HL-60 (cell line): Measurements from ENCODE around the gene CORIN.

Source experiments
- DNase-seq, 2 experiments: peaks; one replicate each; pipeline ENCODE4 v3.0.0-alpha.2; 2010 to 2020; ENCODE audit warnings: low read depth in 1 of 2, low spot score in 1 of 2
- H3K27ac ChIP-seq: fragments of 250-450 bp; sonication (Bioruptor Pico); replicated peaks from 2 replicates; pipeline ENCODE4 v1.5.1; 2020; ENCODE audit warnings: mild to moderate bottlenecking, moderate library complexity
- H3K27me3 ChIP-seq: fragments of 250-450 bp; sonication (Bioruptor Pico); 2 replicates; pipeline ENCODE4 v1.5.1; 2021; ENCODE audit warnings: mild to moderate bottlenecking, moderate library complexity; ENCODE audit not compliant: insufficient read depth, poor library complexity, severe bottlenecking
- H3K4me3 ChIP-seq: replicated peaks from 2 replicates; pipeline ENCODE4 v1.5.1; 2011; ENCODE audit warnings: mild to moderate bottlenecking, control low read depth, low read length; ENCODE audit not compliant: insufficient read depth
- CTCF ChIP-seq: IDR thresholded peaks from one replicate; pipeline ENCODE4 v1.5.1; 2011; ENCODE audit warnings: low read length, control low read depth, inconsistent platforms; ENCODE audit not compliant: insufficient read depth
- GABPA ChIP-seq: IDR thresholded peaks from 2 replicates; pipeline ENCODE4 v1.6.1; 2012; ENCODE audit warnings: low read depth
- POLR2AphosphoS5 ChIP-seq: IDR thresholded peaks from 2 replicates; pipeline ENCODE4 v1.6.1; 2012; ENCODE audit warnings: low read depth
- SPI1 ChIP-seq: IDR thresholded peaks from 2 replicates; pipeline ENCODE4 v1.6.1; 2012; ENCODE audit warnings: low read depth, mild to moderate bottlenecking, borderline replicate concordance
- TF ChIP-seq, protein P1 (sequence below): IDR thresholded peaks from 2 replicates; pipeline ENCODE4 v1.6.1; 2012; ENCODE audit warnings: low read depth; ENCODE audit not compliant: insufficient replicate concordance

Gene CORIN

GRCh38 chr4:47817275-47817674 is 20.6 kb downstream of the CORIN start:
- TF ChIP-seq SPI1 = no peak
- TF ChIP-seq, protein P1, sequence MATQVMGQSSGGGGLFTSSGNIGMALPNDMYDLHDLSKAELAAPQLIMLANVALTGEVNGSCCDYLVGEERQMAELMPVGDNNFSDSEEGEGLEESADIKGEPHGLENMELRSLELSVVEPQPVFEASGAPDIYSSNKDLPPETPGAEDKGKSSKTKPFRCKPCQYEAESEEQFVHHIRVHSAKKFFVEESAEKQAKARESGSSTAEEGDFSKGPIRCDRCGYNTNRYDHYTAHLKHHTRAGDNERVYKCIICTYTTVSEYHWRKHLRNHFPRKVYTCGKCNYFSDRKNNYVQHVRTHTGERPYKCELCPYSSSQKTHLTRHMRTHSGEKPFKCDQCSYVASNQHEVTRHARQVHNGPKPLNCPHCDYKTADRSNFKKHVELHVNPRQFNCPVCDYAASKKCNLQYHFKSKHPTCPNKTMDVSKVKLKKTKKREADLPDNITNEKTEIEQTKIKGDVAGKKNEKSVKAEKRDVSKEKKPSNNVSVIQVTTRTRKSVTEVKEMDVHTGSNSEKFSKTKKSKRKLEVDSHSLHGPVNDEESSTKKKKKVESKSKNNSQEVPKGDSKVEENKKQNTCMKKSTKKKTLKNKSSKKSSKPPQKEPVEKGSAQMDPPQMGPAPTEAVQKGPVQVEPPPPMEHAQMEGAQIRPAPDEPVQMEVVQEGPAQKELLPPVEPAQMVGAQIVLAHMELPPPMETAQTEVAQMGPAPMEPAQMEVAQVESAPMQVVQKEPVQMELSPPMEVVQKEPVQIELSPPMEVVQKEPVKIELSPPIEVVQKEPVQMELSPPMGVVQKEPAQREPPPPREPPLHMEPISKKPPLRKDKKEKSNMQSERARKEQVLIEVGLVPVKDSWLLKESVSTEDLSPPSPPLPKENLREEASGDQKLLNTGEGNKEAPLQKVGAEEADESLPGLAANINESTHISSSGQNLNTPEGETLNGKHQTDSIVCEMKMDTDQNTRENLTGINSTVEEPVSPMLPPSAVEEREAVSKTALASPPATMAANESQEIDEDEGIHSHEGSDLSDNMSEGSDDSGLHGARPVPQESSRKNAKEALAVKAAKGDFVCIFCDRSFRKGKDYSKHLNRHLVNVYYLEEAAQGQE = no peak
- no peak for TF ChIP-seq GABPA
- TF ChIP-seq POLR2AphosphoS5 = no peak
- no peak for TF ChIP-seq CTCF
- DNase-seq = no peak
- H3K4me3 ChIP-seq = no peak overlapping the region
- H3K27ac ChIP-seq = no peak overlapping the region
- H3K27me3 ChIP-seq = no peaks in the 10 kb centered on the region

GRCh38 chr4:47816748-47817147 is 21.1 kb downstream of the CORIN start:
- Histone ChIP-seq H3K27me3 (no peaks in the 10 kb centered on the region), H3K27ac (no peak overlapping the region), H3K4me3 (no peak overlapping the region)
- TF ChIP-seq, protein P1 = no peak
- TF ChIP-seq SPI1 (no peak), POLR2AphosphoS5 (no peak), GABPA (no peak), CTCF (no peak)
- DNase-seq = no peak

GRCh38 chr4:47814618-47815295 is 23.1 kb downstream of the CORIN start:
- Histone ChIP-seq H3K27me3 (no peaks in the 10 kb centered on the region), H3K4me3 (no peak overlapping the region), H3K27ac (no peak overlapping the region)
- no peak for DNase-seq
- TF ChIP-seq CTCF (no peak), SPI1 (no peak), GABPA (no peak), POLR2AphosphoS5 (no peak)
- TF ChIP-seq, protein P1 = no peak
